GM11168 (cell line): ENCODE results near the gene ASB9.
"Not testable (repeated sequence)": the region's sequence is repeated elsewhere in the genome, so short reads cannot be mapped to it uniquely, and the experiment has no call there.

Experiments used
- in situ Hi-C: fragments of 300-500 bp; cut with MboI; formaldehyde crosslinking; loops from one replicate; pipeline ENCODE4 v1.12.0; 2022; ENCODE audit warnings: low sequenced_read_pairs; ENCODE audit not compliant: unreplicated experiment

Gene ASB9, protein sequence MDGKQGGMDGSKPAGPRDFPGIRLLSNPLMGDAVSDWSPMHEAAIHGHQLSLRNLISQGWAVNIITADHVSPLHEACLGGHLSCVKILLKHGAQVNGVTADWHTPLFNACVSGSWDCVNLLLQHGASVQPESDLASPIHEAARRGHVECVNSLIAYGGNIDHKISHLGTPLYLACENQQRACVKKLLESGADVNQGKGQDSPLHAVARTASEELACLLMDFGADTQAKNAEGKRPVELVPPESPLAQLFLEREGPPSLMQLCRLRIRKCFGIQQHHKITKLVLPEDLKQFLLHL

DNA sequence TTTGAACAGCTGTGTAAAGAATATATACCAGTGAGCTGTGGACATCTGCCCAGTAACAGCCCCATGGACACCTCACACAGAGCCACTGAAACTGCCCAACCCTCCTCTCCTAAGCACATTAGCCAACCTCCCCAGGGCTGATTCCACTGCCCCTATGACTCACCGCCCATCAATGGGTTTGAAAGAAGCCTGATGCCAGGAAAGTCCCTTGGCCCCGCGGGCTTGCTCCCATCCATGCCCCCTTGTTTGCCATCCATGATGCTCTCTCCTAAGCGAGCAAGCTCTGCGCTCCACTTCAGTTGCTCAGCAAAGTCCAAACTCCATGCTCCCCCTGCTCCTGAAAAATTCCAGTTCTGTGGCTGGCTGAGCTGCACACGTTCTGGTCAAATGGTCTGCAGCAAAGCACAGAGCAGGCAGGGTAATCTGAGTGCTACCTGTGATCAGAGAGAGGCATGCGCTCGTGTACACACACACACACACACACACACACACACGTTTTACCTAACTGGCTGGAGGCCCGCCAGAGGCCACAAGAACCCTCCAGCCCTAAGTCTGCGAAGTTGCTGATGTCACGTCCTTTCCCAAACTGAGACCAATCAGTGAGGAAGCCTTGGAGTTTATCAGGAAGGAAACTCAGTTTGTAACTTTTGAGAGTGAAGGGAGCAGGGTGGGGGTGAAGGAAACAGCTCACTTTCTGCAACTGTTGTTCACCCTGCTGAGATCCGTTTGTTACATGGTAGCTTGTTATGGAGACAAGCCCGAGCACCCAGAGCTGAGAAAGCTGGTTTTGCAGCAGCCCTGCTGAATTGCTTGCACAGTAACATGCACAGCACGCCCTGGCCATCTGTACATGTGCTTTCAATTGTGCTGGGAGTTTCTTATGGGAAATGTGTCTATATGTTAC lies at the start of gene ASB9:
Gene ASB9 (minus strand): TSS at position 466 of the 904 bp plus-strand sequence. CDS start 209 bp downstream, at position 257.
- in situ Hi-C loops, result no loop called here

DNA sequence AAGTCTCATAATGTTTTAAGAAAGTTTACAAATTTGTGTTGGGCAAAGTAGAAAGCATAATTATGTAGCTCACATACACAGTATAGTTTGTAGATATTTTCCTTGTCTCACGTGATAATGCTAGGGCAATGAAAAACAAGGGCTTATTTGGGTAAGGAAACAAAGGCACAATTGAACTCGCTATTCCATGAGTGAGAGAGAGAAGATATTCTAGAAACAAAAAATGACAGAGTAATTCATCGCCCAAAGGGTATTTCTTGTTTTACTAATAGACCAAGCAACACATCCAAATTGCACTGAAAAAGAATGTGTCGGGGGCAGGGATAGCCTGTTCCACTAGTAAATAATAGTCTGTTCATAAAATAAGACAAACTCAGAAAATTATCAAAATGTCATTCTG lies 49.2 kb upstream of the ASB9 start:
- in situ Hi-C loops, result no loop called here

DNA sequence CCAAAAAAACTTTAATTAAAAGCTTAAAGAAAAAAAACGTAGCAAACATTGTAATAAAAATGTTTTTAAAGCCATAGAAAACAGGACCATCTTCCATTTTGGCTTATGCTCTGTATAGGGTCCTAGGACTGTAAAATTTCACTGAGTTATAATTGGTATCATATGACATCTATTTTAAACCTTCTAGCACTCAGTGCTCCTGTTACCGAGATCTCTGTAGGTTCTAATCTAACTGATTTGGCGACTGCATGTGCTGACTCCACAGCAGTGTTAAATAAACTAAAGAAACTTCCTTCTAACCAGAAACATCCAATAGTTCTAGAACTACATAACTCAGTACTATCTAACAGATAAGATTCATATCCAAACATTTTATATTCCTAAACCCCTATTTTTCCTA lies 45.6 kb upstream of the ASB9 start, which contains the start of gene ASB11:
Gene ASB11 (minus strand): TSS at position 132 of the 400 bp plus-strand sequence. CDS start 35 bp downstream, at position 97.
- in situ Hi-C loops, result no loop called here

DNA sequence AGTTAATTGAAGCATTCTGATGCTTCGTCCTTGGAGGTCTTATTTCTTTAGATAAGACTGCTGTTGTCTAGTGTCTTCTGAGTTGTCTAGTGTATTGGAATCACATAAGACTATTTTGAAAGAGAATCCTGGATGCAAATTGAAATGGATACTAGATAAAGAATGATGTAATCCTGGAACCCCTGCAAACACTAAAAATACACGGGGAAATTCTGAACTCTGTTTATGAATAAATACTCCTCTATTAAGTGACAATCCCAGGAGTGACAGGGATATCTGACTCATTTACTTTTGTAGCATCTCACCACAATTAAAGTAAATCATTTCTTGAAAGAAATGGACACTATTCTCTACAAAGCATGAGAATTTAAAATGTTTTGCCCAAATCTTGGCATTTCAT lies 44.6 kb upstream of the ASB9 start:
- in situ Hi-C loops, result no loop called here

DNA sequence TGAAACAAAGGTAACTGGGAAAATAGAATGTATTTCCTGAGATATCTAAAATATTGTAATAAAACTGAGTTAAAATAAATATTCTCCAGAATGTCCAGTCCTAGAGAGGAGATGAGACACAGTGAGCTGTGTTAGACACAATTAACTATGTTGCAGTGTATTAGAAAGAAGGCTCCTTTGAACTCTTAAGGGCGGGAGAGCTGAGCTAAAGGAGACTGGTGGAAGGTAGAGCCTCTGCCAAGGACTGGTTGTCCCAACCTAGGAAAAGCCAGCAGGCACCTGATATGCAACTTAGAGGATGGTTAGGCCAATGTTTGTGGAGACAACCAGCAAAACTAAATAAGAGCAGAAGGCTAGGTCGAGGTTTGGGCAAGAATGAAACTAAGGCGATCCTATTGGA lies 41.2 kb upstream of the ASB9 start:
- in situ Hi-C loops, result no loop called here

DNA sequence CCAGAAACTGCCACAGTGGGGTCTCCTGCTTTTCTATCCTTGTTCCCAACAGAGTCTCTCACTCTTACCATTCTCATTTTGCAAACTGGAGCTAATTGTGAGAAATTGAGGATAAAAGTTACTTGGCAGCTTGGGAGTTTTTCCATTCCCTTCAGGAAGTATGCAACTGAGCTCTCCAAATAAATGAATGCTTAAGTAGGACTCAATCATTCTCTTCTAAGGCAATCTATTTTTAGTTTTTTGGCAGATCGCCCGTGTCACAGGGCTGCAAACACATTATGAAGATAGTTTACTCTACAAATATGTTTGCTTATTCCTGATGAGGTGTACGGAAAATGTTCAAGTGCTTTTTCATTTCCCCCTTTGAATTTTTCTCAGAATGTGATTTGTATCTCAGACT lies 40.2 kb upstream of the ASB9 start:
- in situ Hi-C loops, result no loop called here

DNA sequence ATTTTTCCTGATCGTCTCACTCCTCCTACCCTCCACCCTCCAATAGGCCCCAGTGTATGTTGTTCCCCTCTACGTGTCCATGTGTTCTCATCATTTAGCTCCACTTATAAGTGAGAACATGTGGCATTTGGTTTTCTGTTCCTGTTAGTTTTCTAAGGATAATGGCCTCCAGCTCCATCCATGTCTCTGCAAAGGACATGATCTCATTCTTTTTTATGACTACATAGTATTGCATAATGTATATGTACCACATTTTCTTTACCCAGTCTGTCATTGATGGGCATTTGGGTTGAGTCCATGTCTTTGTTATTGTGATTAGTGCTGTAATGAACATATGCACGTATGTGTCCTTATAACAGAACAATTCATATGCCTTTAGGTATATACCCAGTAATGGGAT lies 36.0 kb upstream of the ASB9 start:
- in situ Hi-C loops, result not testable (repeated sequence)

DNA sequence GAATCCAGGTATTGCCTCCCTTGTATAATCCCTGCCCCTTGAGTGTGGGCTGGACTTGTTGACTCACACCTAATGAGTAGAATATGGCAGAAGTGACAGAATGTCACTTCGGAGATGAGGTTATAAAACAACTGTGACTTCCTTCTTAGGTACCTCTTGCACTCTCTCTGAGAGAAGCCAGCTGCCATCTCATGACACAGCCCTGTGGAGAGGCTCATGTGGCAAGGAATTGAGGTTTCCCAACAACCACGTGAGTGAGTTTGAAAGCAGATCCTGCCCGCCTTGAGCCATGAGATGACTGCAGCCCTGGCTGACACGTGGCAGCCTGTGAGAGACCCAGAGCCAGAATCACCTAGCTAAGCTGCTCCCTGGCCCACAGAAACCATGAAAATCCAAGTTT lies 32.0 kb upstream of the ASB9 start:
- in situ Hi-C loops, result no loop called here

DNA sequence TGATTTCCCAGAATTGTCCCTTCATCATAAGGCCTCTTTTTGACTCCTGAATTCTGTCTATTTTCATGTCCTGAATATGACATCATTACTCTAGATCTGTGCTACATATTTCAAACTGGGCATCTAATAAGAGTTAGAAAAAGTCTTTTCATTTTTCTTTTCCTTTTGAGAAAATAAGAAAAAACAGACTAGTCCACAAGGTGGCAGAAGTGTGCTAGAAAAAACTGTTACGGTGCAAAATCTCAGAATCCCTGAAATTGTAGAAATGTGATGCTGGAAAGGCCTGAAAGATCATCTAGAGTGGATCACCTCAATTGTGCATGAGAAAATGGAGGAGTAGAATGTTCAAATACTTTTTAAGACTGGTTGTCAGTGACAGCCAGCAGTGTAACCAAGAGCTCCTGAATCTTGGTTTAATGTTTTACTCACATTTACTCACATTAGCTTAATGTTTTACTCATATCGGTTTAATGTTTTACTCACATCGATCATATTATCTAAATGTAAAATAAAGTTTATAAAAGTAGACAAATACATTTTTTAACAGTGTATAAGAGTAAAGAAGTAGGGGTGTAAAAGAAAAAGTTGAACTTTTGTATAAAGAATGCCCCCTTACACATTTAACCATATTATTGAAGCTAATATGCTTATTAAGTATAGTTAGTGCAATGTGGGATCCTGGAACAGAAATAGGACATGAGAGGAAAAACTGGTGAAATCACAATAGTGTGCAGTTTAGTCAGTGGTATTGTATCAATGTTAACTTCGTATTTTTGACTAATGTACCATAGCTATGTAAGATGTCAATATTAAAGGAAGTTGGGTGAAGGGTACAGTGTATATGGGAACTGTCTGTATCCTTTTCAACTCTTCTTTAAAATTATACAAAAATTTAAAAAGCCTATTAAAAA lies 30.3 kb upstream of the ASB9 start:
- in situ Hi-C loops, result no loop called here

DNA sequence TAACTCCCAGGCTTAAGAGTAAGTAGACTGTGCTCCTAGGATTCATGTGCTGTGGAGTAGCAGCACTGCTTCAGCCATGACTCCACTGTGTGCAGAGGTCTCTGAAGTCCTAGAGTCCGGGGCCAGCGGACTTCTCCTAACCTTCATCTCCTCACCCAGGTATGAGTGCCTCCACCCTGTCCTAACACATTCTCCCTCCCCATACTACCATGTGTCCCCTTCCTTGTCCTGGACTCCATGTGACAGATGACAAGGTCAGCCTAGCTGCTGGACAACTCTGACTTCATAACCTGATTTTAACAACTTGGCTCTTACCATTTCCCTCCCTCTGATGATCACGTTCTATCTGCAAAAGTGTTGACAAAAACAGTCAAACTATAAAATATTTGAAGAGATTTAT lies 28.9 kb upstream of the ASB9 start:
- in situ Hi-C loops, result no loop called here

DNA sequence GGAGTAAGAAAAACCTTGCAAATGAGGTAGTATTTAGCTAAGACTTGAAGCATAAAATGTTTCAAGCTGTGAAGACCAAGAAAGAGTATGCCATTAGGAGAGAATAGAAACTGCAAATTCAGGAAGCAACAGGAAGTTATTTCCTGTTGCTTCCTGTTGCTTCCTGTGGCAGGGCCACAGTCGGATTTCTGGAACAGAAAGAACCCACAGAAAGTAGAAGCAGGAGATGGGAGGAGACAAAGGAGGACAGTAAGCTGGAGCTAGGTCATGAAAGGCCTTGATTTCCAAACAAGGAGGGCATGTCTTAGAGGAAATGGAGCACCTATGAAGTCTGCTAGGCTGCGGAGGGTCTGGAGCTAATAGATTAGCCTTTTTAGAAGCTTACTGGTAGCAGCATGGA lies 28.3 kb upstream of the ASB9 start:
- in situ Hi-C loops, result no loop called here

DNA sequence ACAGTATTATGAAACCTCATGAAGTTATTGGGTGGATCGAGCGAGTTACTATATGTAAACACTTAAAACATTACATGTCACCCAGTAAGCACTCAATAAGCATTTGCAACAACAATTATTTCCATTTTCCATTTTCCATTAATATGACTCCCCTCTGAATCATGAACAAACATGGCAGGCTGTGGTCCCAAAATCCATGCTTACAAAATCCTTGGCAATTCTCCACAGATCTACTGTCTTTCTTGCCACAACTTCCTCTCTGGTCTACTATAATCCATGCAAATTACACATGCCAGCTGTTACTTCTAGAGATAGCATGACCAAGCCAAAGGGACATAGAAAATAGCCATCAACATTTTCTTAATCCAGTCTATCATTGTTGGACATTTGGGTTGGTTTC lies 23.6 kb upstream of the ASB9 start:
- in situ Hi-C loops, result no loop called here

DNA sequence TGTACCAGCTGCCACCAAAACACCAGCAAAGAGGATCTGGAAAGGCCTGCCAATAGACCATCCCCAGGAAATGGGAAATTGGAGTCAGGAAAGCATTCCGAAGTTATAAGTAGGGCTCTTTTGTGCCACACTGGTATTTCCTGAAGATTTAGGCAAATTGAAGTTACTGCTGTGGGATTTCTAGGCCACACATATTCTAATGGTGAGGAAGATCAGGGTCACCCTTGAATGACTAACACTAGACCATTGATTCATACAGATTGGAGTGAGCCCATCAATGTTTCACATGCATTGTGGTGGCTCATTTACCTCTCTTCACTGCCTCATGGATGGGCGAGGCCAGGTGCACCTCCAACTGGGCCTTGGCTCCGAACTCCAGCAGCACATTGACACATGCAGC lies 23.0 kb upstream of the ASB9 start:
- in situ Hi-C loops, result no loop called here

DNA sequence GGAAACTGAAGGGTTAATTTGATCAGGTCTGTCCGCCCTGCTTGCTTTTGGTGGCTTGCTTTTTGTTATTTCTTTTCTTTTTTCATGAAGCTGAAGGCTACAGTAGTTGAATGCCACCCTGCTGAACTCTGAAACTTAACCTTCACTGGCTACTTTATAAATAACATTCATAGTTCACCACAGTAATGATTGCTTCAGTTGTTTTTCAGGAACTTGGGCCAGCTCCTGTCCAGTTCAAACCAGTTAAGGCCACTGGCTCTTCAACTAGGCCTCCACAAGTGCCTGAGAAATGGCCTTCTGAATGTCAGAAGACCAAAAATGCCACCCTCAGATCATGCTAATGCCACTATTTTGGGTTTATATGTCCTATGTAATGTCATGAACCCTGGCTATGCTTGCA lies 7.7 kb upstream of the ASB9 start:
- in situ Hi-C loops, result no loop called here

DNA sequence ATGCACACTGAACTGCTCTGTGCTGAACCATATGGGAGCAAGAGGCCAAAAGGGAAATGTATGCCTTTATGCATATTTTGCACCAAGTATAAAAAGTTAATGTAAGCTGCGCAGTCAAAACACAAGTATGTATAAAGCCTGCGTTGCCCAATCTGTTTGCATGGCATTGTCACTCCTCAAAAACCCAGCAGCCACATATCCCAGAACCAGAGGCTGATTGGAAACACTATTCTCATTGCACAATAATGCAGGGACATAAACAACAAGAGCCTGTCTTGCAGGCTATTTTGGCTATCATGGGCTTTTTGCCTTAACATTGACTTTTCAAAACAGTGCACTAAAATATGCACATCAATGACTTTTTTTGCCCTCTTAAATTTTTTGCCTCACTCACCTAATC lies 5.1 kb upstream of the ASB9 start:
- in situ Hi-C loops, result no loop called here

DNA sequence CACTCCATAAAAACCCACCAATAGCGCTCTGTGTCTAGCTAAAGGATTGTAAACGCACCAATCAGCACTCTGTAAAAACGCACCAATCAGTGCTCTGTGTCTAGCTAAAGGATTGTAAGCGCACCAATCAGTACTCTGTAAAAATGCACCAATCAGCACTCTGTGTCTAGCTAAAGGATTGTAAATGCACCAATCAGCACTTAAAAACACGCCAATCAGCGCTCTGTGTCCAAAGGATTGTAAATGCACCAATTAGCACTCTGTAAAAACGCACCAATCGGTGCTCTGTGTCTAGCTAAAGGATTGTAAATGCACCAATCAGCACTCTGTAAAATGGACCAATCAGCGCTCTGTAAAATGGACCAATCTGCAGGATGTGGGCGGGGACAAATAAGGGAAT lies 3.4 kb upstream of the ASB9 start:
- in situ Hi-C loops, result not testable (repeated sequence)

DNA sequence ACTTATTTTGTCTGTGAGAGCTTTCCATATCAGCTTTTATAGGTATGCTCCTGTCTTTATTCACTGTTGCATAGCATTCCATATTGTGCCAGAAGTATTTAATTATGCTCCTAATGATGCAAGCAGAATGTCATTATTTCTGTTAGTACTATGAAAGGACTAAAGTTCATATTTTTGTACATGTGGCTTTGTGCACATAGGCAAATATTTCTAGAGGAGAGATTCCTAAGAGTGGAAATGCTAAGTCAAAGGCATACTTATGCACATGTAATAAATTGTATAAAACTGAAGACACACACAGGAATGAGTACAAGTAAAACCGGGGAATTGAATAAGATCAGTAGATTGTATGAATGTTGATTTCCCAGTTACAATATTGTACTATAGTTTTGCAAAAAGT lies 1.9 kb upstream of the ASB9 start:
- in situ Hi-C loops, result no loop called here

DNA sequence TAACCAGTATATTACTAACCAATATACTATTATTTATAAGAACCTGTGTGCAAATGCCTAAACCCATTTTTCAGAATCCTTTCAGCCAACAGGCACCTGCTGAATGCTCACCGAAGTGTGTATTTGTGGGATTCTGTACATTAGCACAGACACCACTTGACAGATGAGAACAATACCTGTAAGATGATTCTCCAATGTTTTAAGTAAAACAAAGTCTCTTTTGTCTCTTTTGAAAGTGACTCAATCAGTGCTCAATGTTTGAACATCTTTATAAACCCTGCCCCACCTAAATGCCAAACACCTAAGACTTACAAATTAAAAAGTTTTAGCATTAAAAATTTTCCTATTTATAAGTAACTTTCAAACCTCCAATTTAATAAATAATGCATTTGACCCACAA lies 763 bp downstream of the ASB9 start:
- in situ Hi-C loops, result no loop called here

DNA sequence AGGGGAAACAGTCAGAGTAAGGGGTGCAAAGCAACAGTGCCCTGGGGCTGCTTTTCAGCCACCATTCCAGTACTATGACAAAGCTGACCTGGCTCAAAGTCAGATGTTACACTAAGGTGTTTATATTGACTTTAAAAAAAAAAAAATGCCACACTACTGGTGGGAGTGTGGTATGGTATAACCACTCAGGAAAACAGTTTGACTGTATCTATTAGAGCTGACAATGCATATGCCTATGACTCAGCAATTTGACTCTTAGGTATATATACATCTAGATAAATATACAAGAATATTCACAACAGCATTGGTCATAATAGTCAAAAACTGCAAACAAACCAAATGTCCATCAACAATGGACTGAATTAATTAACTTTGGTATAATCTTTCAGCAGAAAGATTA lies 15.0 kb downstream of the ASB9 start:
- in situ Hi-C loops, result no loop called here

DNA sequence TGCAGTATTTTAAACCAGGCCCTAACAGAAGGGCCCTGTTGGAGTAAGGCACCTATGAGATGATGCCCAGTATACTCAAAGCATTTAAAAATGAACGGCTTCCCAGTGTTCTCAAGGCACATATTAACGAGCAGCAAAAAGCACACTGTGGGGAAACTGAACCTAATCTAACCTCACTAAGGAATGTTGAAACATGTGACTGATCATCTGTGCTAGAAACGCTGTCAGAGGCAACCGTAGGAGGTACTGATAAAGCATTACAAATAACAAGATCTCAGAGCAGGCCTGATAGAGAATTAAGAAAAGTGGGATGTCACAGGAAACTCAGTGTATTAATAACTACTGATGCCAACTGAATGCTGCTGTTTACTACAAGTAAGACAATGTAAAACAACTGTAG lies 24.0 kb downstream of the ASB9 start:
- in situ Hi-C loops, result no loop called here

DNA sequence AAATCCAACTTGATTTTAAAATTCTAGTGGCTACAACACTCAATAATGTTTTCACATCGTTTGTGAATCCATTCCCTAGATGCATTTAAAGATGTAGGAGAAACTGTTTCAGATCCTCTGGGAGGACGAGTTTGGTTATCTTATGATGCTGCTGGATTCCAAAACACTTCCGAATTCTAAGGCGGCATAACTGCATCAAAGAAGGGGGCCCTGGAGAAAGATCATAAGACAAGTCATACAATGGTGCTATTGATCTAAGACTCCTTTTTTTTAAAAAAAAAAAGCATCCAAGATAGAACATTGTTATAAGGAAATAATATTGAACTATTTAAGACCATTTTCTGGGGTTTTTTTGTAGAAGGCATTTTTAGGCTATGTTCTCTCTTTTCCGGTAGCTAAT lies 25.5 kb downstream of the ASB9 start:
- in situ Hi-C loops, result no loop called here
